HG03575 (cell line): ENCODE results near the gene PDZRN4.

ENCODE experiments used
- ATAC-seq: cut with Tn5 transposase; IDR thresholded peaks from one replicate; pipeline ENCODE4 v1.9.1; 2021; ENCODE audit not compliant: unreplicated experiment, insufficient number of reproducible peaks, low FRiP score; ENCODE audit errors: extremely low read depth

The PDZRN4 gene

GRCh38 chr12:41334390-41334789, 146.3 kb downstream of the PDZRN4 start:
- ATAC-seq, result no peak

GRCh38 chr12:41336041-41336549, 148.0 kb downstream of the PDZRN4 start:
- ATAC-seq, result no peak

GRCh38 chr12:41339784-41340183, 151.7 kb downstream of the PDZRN4 start:
- no peak for ATAC-seq

GRCh38 chr12:41344776-41345470, 156.8 kb downstream of the PDZRN4 start:
- no peak for ATAC-seq

- no peak for ATAC-seq
Measured at GRCh38 chr12:41348198-41348597, 160.1 kb downstream of the PDZRN4 start.

GRCh38 chr12:41356181-41356580, 168.1 kb downstream of the PDZRN4 start:
- no peak for ATAC-seq

- no peak for ATAC-seq
Measured at GRCh38 chr12:41361738-41362137, 173.6 kb downstream of the PDZRN4 start.

- no peak for ATAC-seq
Measured at GRCh38 chr12:41362510-41362909, 174.4 kb downstream of the PDZRN4 start.

- no peak for ATAC-seq
Measured at GRCh38 chr12:41362931-41363330, 174.8 kb downstream of the PDZRN4 start.

GRCh38 chr12:41364211-41364610, 176.1 kb downstream of the PDZRN4 start:
- no peak for ATAC-seq

- ATAC-seq, result no peak
Measured at GRCh38 chr12:41365653-41366171, 177.6 kb downstream of the PDZRN4 start.

- no peak for ATAC-seq
Measured at GRCh38 chr12:41367726-41368405, 179.7 kb downstream of the PDZRN4 start.

GRCh38 chr12:41380878-41381277, 192.8 kb downstream of the PDZRN4 start:
- no peak for ATAC-seq

GRCh38 chr12:41402801-41403200, 214.7 kb downstream of the PDZRN4 start:
- no peak for ATAC-seq

- ATAC-seq, result no peak
Measured at GRCh38 chr12:41407232-41407799, 219.2 kb downstream of the PDZRN4 start.

GRCh38 chr12:41409628-41410027, 221.5 kb downstream of the PDZRN4 start:
- ATAC-seq, result no peak

- no peak for ATAC-seq
Measured at GRCh38 chr12:41418586-41418985, 230.5 kb downstream of the PDZRN4 start.

GRCh38 chr12:41419131-41419893, 231.2 kb downstream of the PDZRN4 start:
- no peak for ATAC-seq

- no peak for ATAC-seq
Measured at GRCh38 chr12:41424651-41425050, 236.5 kb downstream of the PDZRN4 start.
